Cortex of kidney (tissue), 1 donor: Measurements from ENCODE around the gene TMEM107.

Source experiments
- DNase-seq: peaks from one replicate; lab custom pipeline; 2025; lab: John Stamatoyannopoulos, UW

The TMEM107 gene

DNA sequence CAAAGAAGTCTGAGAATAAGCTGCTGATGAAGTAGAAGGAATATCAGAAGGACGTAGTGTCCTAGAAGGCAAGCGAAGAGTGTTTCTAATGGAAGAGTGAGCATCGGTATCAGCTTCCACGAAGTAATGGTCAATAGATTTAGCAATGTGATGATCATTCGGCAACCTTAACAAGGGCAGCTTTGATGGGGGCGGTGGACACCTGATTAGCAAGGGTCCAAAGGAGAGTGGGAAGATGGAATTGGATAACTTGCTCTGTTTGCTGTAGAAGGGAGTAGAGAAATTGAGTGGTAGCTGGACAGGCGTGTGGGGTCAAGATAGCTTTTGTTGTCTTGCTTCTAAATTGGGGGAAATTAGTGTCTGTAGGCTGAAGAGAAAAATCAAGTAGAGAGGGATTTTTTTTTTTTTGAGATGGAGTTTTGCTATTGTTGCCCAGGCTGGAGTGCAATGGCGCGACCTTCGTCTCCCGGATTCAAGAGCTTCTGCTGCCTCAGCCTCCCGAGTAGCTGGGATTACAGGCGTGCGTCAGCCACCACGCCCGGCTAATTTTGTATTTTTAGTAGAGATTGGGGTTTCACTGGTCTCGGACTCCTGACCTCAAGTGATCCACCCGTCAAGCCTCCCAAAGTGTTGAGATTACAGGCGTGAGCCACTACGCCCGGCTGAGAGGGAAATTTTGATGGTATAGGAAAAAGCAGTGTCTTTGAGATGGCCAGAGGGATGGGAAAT is 38.4 kb downstream of the TMEM107 start:
- DNase-seq: no peak

GRCh38 chr17:8133941-8134340 is 42.2 kb downstream of the TMEM107 start:
- DNase-seq: no peak

- no peak for DNase-seq
Observed at GRCh38 chr17:8133399-8133798, 42.8 kb downstream of the TMEM107 start.

DNA sequence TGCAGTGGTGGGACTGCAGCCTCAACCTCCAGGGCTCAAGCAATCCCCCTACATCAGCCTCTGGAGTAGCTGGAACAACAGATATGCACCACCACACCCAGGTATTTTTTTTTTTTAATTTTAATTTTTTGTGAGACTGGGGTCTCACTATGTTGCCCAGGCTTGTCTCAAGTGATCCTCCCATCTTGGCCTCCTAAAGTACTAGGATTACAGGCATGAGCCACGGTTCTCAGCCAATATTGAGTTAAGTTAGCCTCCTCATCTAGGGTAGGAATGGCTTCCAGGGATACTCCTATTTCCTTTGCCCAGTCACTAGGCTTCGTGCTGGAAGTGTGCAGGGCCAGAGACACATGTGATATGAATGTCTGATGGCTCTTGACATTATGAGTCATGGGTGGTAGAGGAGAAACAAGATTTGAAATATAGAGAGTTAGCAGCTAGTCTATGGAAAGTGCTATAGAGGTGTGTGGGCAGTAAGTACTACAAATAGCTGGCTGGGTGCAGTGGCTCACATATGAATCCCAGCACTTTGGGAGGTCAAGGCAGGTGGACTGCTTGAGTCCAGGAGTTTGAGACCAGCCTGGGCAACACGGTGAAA is 44.2 kb downstream of the TMEM107 start:
- DNase-seq: no peak

GRCh38 chr17:8128125-8128784 is 47.9 kb downstream of the TMEM107 start:
- DNase-seq: no peak

GRCh38 chr17:8126491-8127066 is 49.6 kb downstream of the TMEM107 start:
- no peak for DNase-seq

DNA sequence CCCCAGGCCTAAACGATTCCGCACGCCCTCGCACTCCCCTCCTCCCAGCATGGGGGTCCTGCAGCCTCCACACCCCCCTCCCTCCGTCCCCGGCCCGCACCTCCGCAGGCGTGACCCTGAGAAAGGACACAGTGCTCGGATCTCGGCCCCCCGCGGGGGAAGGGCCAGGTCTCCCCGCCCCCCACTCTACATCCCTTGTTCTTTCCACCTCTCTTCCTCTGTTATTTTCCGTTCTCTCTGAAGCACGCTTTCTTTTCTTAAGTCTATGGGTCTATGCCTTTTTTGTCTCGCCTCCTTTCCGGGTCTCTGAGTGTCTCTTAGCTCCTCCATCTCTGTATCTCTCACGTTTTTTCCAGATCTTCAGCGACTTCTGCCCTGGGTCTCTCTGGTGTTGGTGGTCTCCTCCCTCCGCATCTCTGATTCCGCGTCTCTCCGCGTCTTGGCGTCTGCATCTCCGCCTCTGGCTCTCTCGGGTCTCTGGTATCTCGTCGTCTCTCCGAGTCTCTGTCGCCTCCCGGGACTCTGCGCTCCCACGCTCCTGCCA is 50.2 kb downstream of the TMEM107 start:
- no peak for DNase-seq

DNA sequence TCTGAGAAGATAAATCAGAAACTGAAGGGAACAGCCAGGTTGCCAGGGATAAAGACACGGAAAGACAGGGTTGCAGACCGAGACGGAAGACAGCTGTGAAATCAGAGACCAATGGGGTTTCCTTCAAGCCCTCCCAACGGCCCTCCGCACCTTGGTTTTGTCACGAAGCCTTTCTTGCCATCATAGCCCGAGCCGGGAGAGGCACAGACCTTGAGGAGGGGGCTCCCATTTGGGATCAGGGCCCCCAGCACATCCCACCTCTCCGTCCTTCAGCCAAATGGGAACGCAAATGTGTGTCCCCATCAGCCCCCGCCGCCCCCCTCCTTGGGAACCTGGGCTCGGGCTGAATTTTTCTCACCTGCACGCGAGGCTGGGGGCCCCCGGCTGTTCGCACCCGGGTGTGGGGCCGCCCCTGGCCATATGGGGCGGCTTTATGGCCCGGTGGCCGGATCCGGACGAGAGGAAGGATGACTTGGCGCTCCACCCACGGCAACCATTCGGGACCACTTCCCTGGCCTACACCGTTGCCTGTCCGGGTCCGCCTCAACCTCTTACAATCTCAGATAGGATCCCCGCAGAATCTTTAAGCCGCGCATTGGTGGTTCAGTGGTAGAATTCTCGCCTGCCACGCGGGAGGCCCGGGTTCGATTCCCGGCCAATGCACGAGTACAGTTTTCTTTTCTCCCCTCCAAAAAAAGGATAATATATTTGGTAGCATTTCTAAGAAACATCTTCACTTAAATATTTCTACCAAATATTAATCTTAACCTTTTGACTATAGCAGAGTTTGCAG is 50.8 kb downstream of the TMEM107 start:
- no peak for DNase-seq

GRCh38 chr17:8124350-8125153 is 51.6 kb downstream of the TMEM107 start:
- no peak for DNase-seq

DNA sequence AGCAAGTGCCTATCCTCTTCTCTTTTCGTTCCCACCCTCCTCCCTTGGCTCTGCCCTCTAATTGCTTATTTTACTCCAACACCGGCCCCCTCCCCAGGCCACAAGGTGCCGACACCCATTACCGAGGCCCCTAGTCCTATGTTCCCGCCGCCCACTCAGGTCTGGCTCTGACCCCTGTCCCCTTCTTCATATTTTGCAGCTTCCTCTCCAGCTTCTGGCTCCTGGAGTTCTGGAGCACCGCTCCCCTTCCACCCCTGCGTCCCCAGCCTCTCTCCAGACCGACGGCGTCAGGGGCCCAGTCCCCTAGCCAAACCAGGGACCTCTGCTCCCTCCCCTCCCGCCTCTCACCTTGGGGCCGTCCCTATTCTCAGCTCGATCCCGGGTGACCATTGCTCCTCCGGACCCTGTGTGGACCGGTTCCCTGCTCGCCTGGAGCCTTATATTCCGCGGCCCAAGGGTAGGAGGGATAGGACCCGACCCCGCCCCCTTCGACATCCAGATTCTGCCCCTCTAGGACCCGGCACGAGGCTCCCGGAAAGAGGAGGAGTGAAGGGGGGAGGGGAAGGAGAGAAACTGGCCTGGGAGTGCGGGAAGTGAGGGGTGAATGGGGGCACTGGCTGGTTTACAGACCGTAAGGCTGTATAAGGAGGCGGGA is 52.4 kb downstream of the TMEM107 start, which contains the start of gene HES7:
HES7 (minus strand) TSS at position 412 of the 655 bp plus-strand sequence; CDS start at position 390, 22 bp downstream.
- DNase-seq: no peak

GRCh38 chr17:8122924-8123694 is 53.1 kb downstream of the TMEM107 start:
- no peak for DNase-seq
